Stimulated activated CD8-positive, alpha-beta memory T cell treated with anti-CD3 and anti-CD28 coated beads, Interleukin-12 subunit alpha, Interleukin-12 subunit beta, amount 100 ng/mL, for 24 hours (primary cell): ENCODE results near the gene BRSK1.
"Not testable (repeated sequence)": the region's sequence is repeated elsewhere in the genome, so short reads cannot be mapped to it uniquely, and the experiment has no call there.

Experiments
- DNase-seq: peaks from one replicate; pipeline ENCODE4 v3.0.0-alpha.2; 2020; ENCODE audit errors: extremely low read depth

The BRSK1 gene

GRCh38 chr19:55304279-55304978, 20.6 kb downstream of the BRSK1 start:
- no peak for DNase-seq

DNA sequence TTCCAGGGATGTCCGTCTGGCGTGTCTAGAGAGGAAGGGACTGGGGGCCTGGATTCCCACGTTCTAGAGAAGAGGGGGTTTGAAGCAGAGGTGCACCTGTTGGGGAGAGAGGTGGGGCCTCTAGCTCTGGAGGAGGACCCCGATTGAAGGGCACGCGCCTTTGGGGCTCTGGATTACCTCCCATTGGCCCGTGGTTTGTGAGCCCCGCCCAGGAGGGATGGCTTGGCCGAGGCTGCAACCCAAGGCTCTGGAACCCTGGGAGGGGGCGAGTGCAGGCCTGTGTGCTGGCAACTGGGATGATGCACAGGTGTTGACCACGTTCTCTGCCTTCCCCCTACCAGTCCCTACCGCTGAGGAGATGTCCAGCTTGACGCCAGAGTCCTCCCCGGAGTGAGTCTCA, 21.2 kb downstream of the BRSK1 start:
- DNase-seq, result no peak

DNA sequence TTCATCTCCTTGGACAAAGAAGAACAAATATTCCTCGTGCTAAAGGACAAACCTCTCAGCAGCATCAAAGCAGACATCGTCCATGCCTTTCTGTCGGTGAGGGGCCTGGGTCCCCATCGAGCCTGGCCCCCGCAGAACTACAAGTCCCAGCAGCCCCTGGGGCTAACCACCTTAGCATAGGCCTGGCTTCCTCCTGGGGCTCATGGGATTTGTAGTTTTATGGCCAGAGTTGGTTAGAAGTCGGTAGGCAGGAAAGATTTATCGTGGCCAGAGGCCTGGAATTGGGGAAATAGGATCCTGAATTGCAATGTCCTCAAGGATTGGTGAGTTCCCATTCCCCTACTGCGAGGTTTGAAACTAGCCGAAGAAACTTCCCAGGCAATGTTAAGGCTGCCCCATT, 21.7 kb downstream of the BRSK1 start:
- DNase-seq, result peak; percentile 19

DNA sequence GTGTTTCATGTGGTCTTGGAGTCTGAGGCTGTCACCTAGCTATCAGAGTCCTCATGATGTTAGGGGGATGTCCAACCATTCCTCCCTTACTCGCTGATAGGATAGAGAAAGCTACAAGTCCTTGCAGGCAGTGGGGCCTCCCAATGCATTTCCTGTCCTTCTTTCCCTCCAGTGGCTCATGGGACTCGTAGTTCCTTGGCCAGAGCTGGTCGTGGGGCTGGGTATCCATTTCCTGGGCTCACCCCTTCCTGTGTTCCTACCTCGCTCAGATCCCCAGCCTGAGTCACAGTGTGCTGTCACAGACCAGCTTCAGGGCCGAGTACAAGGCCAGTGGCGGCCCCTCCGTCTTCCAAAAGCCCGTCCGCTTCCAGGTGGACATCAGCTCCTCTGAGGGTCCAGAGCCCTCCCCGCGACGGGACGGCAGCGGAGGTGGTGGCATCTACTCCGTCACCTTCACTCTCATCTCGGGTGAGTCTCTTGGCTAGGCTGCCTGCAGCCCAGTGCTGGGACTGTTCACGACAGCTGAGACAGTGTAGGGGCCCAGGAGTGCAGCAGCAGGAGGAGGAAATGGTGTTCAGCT, 22.3 kb downstream of the BRSK1 start:
- no peak for DNase-seq

GRCh38 chr19:55306712-55307111, 22.9 kb downstream of the BRSK1 start:
- DNase-seq, result no peak

DNA sequence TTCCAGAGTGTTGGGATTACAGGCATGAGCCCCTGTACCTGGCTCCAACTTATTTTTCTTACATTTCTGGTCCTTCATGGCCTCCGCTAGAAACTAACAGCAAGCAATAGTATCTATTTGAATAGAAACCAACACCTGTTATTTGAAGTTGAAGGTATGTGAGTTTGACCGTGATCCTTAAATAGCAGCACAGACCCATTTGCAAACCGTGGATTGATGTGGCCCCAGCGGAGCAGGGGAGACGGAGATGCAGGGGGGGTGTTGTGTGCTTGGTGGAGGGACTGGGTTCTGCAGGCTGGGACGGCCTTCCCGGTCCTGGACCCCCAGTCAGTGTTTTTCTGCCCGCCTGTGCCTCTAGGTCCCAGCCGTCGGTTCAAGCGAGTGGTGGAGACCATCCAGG, 24.5 kb downstream of the BRSK1 start:
- DNase-seq, result no peak

DNA sequence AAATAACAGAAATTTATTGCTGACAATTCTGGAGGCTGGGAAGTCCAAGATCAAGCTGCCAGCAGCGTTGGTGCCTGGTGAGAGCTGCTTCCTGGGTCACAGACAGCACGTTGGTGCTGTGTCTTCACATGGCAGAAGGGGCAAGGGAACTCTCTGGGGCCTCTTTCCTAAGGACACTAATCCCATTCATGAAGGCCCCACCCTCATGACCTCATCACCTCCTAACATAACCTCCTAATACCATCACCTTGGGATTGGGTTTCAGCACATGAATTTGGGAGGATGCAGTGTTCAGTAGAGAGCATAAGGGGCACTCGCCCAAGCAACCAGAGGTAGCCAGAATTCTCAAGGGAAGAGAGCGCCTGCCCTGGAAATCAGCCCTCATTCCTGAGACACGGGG, 25.7 kb downstream of the BRSK1 start:
- no peak for DNase-seq

DNA sequence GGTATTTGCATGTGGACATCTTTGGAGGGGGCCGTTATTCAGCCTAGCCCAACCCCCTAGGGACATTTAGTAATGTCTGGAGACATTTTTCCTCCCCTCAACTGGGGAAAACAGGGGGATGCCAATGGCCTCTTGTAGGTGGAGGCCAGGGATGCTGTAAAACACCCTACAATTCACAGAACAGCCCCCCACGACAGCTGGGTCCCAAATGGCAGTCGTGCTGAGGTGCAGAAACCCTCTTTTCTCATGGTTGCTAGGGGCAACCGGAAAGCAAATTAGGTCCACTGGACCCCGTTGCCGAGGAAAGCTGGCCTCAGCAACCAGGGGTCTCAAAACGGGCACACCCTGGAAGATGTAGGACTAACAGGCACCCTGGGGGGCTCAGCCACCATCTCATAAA, 26.7 kb downstream of the BRSK1 start:
- no peak for DNase-seq

DNA sequence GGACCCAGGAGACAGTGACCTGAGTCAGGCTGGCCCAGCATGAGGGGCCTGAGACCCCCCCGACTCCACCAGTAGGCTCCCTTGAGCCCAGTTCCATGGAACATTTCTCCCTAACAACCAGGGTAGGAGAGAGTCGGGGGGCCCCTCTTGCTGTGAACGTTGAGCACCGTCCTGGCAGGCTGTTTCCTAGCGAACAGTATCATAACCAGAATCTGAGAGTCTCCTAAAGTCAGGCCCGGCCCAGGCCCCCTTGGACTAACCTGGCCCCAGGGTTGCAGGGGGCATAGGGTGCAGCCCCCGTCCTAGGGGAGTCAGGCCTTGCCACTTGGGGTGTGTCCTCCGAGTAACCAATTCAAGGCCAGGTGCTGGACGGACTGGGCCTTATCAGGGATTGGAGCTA, 27.6 kb downstream of the BRSK1 start:
- no peak for DNase-seq

DNA sequence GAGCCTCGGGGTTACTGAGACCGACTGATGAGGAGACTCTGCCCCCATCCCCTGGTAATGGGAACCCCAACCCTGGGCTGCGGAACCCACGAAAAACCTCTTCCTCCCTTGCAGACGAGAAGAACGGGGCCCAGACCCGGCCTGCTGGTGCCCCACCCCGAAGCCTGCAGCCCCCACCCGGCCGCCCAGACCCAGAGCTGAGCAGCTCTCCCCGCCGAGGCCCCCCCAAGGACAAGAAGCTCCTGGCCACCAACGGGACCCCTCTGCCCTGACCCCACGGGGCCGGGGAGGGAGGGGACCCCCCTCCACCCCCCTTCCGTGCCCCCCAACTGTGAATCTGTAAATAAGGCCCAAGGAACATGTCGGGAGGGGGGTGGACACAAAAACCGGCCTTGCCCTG, 28.0 kb downstream of the BRSK1 start:
- DNase-seq, result no peak

GRCh38 chr19:55312621-55313512, 29.1 kb downstream of the BRSK1 start:
- no peak for DNase-seq

DNA sequence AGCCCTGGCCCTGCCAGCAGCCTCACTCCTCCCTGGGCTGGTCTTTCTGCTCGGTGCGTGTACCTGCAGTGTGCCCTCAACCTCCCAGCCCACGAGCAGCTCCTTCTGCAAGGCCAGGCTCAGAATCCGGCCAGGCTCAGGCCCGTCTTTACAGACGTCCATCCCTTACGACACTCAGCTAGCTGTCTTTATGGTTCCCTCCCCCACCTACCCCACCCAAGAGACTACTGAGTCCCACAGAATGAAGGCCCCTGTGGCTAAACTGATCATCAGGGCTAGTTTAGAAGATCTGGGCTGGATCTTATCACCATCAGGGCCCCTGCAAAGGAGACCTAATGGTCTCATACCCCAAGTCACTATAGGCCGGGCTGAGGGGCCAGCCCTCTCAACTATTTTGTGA, 30.6 kb downstream of the BRSK1 start:
- DNase-seq, result no peak

DNA sequence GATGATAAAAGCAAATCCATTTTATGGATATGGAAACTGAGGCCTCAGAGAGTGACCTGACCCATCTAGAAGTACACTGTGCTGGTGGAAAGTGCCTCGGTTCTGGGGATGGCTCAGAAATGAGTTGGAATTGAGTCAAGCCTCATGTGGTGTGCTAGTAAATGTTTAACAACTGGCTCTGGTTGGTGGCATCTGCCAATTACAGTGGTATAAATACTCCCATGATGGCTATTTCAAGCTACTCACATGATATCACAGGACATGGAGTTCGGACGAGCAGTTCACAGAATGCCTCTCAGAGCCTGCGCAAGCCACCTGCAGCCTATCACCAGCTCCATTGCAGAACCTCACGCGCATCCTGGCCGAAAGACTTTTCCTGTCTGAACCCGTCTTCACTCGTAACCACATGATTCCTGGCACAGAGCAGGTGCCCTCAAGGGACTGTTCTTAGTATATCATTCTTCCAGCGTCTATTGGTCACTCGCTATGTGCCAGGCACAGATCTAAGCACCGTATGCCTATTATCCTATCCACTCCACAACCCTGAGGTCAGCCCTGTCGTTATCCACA, 32.2 kb downstream of the BRSK1 start:
- DNase-seq, result no peak

DNA sequence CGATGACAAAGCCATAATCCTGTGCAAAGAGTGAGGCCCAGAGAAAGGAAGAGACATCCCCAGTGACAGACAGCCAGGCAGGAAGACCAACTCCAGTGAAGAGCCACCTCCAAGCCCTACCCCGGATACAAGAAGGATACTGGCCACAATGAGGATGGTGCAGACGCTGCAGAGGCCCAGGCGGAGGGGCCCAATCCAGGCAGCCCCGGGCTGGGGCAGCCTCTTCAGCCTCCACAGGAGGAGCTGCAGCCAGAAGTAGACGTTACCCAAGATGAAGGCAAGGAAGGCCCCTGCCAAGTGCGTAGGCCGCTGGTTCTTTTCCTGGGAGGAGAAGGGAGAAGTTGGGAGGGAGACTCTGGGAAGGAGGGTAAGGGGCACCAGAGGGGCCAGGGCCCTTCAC, 32.8 kb downstream of the BRSK1 start:
- no peak for DNase-seq

DNA sequence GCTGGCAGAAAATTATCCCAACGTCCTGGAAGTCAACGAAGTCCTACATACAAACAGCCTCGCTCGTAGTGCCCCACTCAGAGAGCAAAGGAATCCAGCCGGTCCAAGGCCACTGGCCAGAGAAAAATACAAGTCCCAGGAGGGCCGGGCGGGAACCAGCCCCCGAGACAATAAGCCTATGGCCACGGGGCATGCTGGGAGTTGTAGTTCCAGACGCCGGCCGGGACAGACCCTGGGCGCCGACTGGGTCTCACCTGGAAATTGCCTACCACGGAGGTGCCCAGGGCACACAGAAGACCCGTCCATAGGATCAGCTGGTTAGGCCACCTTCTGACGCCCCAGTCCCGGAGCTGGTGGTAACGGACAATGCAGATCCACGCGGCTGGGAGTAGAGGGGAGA, 36.0 kb downstream of the BRSK1 start:
- DNase-seq, result no peak

DNA sequence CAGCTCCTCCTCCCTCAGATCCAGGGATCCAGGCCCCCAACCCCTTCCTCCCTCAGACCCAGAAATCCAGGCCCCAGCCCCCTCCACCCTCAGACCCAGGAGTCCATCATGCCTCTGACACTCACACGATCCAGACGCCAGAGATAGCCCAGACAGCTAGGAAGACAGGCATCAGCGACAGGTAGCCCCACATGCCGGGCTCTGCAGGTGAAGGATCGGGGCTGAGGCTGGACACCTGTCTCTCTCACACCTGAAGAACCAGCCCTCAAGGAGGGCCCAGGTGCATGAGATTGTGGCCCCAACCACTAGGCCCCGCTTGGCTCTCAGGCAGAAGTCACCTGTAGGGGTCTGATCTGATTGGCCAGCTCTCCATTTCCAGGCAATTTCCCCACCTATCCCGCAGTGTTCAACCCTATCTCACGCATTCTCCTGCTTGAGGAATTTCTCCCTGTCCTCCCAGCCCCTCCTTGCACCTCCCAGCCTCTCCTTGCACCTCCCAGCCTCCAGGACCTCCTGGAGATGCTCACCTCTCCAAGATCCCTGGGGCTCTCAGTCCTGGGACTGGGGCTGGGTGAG, 37.1 kb downstream of the BRSK1 start:
- DNase-seq, result no peak

DNA sequence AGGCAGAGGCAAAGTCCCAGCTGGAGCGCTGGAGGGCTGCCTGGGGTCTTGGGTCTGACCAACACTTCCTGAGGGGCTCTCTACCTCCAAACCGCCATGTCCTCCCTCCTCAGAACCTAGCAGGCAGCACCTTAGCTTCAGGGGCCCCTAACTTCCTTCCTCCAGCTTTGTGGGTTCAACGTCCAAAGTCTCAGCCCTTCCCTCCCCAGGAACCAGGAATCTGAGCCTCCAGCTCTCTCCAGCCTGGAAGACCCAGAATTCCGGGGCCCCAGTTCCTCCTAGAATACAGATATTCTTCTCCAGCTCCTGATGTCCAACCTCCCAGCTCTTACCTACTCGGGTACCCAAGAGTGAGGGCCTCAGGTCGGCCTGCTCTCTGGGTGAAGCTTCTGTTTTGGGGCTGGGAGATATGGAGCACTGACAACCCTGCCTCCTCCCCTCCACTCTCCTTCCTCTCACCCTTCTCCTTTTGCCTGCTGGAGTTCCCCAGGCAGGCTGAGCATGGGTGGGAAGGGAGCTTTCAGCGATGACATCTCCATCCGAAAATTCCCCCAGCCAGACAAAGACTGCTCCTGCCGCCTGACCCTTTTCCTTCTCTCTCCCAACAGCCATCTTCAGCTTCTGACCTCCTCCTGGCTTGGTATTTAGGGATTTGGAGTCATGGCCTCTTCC, 37.8 kb downstream of the BRSK1 start:
- no peak for DNase-seq

DNA sequence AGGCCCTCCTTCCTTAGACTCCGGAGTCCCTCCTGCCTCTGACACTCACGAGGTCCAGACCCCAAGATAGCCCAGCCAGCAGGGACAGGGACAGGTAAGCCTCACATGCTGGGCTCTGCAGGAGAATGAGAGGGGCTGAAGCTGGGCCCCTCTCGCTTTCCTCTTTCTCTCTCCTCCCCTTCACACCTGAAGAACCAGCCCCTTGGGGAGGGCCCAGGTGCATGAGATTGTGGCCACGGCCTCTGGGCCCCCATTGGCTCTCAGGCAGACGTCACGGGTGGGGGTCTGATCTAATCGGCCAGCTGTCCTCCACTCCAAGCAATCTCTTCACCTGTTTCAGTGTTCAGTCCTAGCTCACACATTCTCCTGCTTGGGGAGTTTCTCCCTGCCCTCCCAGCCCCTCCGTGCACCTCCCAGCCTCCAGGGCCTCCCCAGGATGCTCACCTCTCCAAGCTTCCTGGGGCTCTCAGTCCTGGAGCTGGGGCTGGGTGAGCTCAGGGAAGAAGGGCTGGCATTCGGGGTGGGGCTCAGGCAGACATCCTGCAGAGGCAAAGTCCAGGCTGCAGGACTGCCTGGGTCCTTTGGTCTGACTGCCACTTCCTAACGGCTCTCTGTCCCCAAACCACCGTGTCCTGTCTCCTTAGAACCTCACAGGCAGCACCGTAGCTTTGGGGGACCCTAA, 38.5 kb downstream of the BRSK1 start:
- no peak for DNase-seq

DNA sequence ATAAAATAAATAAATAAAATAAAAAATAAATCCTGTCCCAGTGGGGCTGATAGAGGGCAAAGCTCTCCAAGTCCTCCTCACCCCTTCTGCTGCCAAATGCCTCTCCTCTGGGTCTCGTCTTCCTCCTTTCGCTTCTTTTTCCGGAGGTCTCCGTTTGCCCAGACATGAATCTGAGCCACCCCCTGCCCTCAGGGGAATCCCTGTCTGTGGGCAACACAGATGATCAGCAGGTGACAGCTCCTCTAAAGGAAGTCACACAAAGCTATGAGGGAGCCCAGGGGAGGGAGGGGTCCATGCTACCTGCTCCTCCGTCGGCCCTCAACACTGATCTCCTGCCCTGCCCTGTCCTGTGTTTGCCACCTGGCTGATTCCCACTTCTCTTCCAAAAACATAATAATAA, 40.9 kb downstream of the BRSK1 start:
- DNase-seq, result no peak

- DNase-seq, result no peak
These were observed 41.4 kb downstream of the BRSK1 start, which contains the start of gene TMEM150B for GRCh38 chr19:55325172-55325571. TMEM150B (minus strand) TSS chr19:55325341; CDS start chr19:55321036, 4,305 bp downstream.

DNA sequence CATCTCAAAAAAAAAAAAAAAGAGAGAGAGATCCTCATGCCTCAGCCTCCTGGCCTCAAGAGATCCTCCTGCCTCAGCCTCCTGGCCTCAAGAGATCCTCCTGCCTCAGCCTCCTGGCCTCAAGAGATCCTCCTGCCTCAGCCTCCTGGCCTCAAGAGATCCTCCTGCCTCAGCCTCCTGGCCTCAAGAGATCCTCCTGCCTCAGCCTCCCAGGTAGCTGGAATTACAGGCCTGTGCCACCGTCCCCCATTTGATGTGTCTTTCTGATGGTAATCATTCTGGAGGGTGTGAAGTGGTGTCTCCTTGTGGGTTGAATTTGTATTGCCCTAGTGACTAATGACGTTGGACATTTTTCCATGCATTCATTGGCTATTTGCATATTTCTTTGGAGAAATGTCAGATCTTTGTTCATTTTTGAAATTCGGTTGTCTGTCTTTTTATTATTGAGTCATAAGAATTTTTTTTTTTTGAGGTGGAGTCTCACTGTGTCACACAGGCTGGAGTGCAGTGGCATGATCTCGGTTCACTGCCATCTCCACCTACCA, 45.0 kb downstream of the BRSK1 start:
- DNase-seq, result not testable (repeated sequence)
